Activated CD8-positive, alpha-beta T cell treated with anti-CD3 and anti-CD28 coated beads for 36 hours (primary cell): Measurements from ENCODE around the gene MMD. TPM values are rescaled to one million over a fixed set of nuclear protein-coding genes. Genes with fewer than 3 reads are reported as not detected.
A peak's percentile ranks its signal among the peaks of the same experiment; 100 is the strongest.

Source experiments
- ATAC-seq: fragments of 200-7000 bp; cut with Tn5 transposase; one replicate; pipeline ENCODE4 v1.10.0; 2021; ENCODE audit warnings: mild to moderate bottlenecking, moderate library complexity
- CTCF ChIA-PET: fragments of 350-600 bp; sonication (Branson Sonifier 250); formaldehyde crosslinking; loops from one replicate; lab custom pipeline; 2021; ENCODE audit warnings: antibody characterized with exemption; lab: Charles Lee
- POLR2A ChIA-PET: fragments of 350-600 bp; sonication (Branson Sonifier 250); formaldehyde crosslinking; loops from one replicate; lab custom pipeline; 2021; ENCODE audit warnings: antibody characterized with exemption; lab: Charles Lee
- DNase-seq: peaks from one replicate; pipeline ENCODE4 v3.0.0-alpha.2; 2020
- H3K27ac Mint-ChIP-seq: one replicate; pipeline ENCODE4 v1.8.0; 2021; ENCODE audit warnings: mild to moderate bottlenecking, mixed read lengths
- H3K27me3 Mint-ChIP-seq: one replicate; pipeline ENCODE4 v1.8.0; 2021; ENCODE audit warnings: mixed read lengths
- H3K36me3 Mint-ChIP-seq: one replicate; pipeline ENCODE4 v1.8.0; 2021; ENCODE audit warnings: low read depth, mixed read lengths
- H3K4me1 Mint-ChIP-seq: one replicate; pipeline ENCODE4 v1.8.0; 2021; ENCODE audit warnings: low read depth, mixed read lengths
- H3K4me3 Mint-ChIP-seq: one replicate; pipeline ENCODE4 v1.8.0; 2021; ENCODE audit warnings: mild to moderate bottlenecking, moderate library complexity, mixed read lengths
- H3K9me3 Mint-ChIP-seq: one replicate; pipeline ENCODE4 v1.8.0; 2021; ENCODE audit warnings: mixed read lengths
- CTCF ChIP-seq: fragments of 200-600 bp; IDR thresholded peaks from one replicate; pipeline ENCODE4 v1.8.0; 2022; ENCODE audit warnings: antibody characterized with exemption, mild to moderate bottlenecking
- intact Hi-C: fragments of 100-400 bp; cut with micrococcal nuclease; formaldehyde crosslinking; loops from one replicate; pipeline ENCODE4 v1.10.0; 2022
- total RNA-seq, 2 experiments: library from RNA; stranded (reverse); gene quantifications; one replicate each; pipeline ENCODE4 v1.2.3, GENCODE V29; 2021

MMD gene
- total RNA-seq, 2 experiments from 2014 or later = 27.0 to 39.3 TPM

GRCh38 chr17:55462234-55462633 is 40.6 kb upstream of the MMD start:
- Mint-ChIP-seq H3K36me3 (no peaks in the 10 kb centered on the region), H3K4me1 (peaks cover 19% of the 10 kb centered on the region), H3K9me3 (no peaks in the 10 kb centered on the region), H3K27ac (no peak overlapping the region), H3K4me3 (no peak overlapping the region), H3K27me3 (no peaks in the 10 kb centered on the region)
- ATAC-seq (no peak), DNase-seq (no peak)
- intact Hi-C loops = no loop called here
- CTCF ChIA-PET = no interaction called here
- TF ChIP-seq CTCF = no peak
- POLR2A ChIA-PET = no interaction called here

- Mint-ChIP-seq H3K27me3 (no peaks in the 10 kb centered on the region), H3K9me3 (no peaks in the 10 kb centered on the region), H3K4me1 (peaks cover 19% of the 10 kb centered on the region), H3K36me3 (no peaks in the 10 kb centered on the region), H3K4me3 (no peak overlapping the region), H3K27ac (no peak overlapping the region)
- DNase-seq = peak; percentile 77
- ChIA-PET POLR2A (interaction anchor here (0.6 to 1.9 kb wide), 2 partner anchors 38 to 46 kb away, joined by 3 to 5 read pairs; partner anchors contain the start of gene MMD), CTCF (interaction anchor here (0.9 kb wide), 1 partner anchor 68 kb away, joined by 5 read pairs; no protein-coding TSS in a partner anchor)
- ATAC-seq = peak; percentile 95
- intact Hi-C loops = no loop called here
- TF ChIP-seq CTCF = no peak
Measured at GRCh38 chr17:55458978-55459377, 37.3 kb upstream of the MMD start.

GRCh38 chr17:55458287-55458900 is 36.8 kb upstream of the MMD start:
- Mint-ChIP-seq H3K4me3 (no peak overlapping the region), H3K36me3 (no peaks in the 10 kb centered on the region), H3K4me1 (peaks cover 13% of the 10 kb centered on the region), H3K9me3 (no peaks in the 10 kb centered on the region), H3K27ac (no peak overlapping the region), H3K27me3 (peaks cover 3% of the 10 kb centered on the region)
- TF ChIP-seq CTCF = no peak
- ChIA-PET CTCF (interaction anchor here (0.9 kb wide), 1 partner anchor 68 kb away, joined by 5 read pairs; no protein-coding TSS in a partner anchor), POLR2A (interaction anchor here (0.6 to 1.9 kb wide), 2 partner anchors 37 to 46 kb away, joined by 3 to 5 read pairs; partner anchors contain the start of gene MMD)
- no peak for ATAC-seq
- DNase-seq = no peak
- intact Hi-C loops = no loop called here

GRCh38 chr17:55456307-55457240 is 34.9 kb upstream of the MMD start:
- CTCF ChIA-PET = no interaction called here
- POLR2A ChIA-PET = no interaction called here
- no peak for TF ChIP-seq CTCF

More at GRCh38 chr17:55456307-55457240, 34.9 kb upstream of the MMD start:
- H3K27me3 Mint-ChIP-seq = peaks cover 3% of the 10 kb centered on the region
- H3K9me3 Mint-ChIP-seq = no peaks in the 10 kb centered on the region
- H3K4me3 Mint-ChIP-seq = no peak overlapping the region
- H3K4me1 Mint-ChIP-seq = peaks cover 13% of the 10 kb centered on the region
- no peak for DNase-seq
- intact Hi-C loops = no loop called here
- H3K27ac Mint-ChIP-seq = no peak overlapping the region
- ATAC-seq = no peak
- H3K36me3 Mint-ChIP-seq = no peaks in the 10 kb centered on the region
